HTERT RPE-1 (cell line): ENCODE data around the gene BAIAP3.
"Not testable (repeated sequence)": the region's sequence is repeated elsewhere in the genome, so short reads cannot be mapped to it uniquely, and the experiment has no call there.

Experiments
- in situ Hi-C: fragments of 300-500 bp; cut with MboI; formaldehyde crosslinking; loops from 4 replicates; pipeline ENCODE4 v1.14.3; 2020; ENCODE audit warnings: low sequenced_read_pairs

The BAIAP3 gene

DNA sequence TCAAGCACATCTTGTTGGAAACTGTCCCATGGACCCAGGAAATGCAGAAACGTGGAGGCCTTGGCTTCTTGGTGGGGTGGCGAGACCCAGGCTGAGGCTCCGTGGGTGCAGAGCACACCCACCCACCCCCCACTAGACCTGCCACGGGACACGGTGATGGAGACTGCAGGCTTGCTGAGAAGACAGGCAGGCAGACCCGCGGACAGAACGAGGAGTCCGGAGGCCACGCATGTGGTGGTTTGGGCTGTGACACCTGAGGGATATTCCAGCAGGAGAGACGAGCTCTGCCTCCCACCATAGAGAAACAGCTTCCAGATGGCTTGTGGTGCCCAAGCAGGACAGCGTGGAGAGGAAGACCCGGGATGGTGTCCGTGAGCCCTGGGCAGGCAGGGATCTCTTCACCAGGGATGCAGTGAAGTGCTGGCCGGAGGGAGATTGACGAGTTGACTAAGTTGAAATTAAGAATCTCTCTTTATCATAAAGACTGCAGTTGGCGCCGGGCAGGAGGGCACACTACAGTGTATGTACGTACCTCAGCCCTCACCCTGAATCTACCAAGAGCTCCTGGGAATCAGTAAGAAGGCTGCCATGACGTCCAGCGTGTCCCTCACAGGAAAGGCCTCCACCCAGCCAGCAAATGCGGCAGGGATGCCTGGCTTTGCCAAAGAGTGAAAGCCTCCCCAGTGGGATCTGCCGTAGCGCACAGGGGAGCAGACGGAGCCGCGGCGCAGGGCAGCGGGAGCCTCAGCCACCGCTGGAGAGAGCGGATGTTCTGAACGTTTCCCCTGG is 15.8 kb upstream of the BAIAP3 start:
- in situ Hi-C loops = no loop called here

DNA sequence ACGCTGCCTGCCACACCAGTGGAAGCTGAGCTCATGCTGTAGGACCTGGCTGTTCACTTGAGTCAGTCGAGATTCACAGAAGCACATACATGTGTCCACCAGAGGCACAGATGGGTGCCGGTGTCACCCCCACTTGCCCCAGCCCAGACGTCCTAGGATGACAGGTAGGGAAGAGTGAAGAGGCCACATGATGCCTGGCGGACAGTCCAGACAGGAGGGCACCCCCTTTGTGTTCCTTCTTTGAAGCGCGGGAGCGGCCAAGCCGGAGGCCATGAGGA is 15.2 kb upstream of the BAIAP3 start:
- in situ Hi-C loops = no loop called here

DNA sequence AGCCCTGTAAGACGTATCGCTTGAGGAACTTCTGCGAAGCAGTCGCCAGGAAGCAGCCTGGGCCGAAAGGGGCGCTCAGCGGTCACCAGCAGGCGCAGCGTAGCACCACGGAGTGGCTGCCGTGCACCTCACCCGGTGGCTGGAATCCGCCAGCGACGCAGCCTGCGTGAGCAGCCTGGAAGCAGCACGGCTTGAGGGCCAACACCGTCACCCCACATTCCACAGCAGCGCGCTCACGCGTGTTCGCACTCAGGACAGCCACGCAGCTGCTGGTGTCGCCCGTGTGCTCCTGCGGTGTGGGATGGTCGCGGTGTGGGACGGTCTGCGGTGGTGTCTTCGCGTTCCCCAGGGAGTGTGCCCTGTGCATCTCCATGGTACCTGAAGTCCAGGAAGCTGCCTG is 14.4 kb upstream of the BAIAP3 start:
- in situ Hi-C loops = no loop called here

DNA sequence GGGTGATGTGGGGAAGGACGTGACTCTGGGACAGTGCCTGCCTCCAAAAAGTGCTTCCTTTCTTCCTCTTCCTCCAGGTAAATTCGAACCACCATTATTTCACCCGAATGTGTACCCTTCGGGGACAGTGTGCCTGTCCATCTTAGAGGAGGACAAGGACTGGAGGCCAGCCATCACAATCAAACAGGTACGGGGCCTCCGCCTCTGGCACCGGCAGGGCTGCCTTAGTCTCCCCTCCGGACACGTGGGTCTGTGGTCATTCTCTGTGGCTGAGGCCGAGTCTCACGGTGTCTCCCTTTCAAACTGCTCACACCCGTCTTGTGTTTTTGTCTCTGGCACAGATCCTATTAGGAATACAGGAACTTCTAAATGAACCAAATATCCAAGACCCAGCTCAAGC is 13.3 kb upstream of the BAIAP3 start:
- in situ Hi-C loops = no loop called here

DNA sequence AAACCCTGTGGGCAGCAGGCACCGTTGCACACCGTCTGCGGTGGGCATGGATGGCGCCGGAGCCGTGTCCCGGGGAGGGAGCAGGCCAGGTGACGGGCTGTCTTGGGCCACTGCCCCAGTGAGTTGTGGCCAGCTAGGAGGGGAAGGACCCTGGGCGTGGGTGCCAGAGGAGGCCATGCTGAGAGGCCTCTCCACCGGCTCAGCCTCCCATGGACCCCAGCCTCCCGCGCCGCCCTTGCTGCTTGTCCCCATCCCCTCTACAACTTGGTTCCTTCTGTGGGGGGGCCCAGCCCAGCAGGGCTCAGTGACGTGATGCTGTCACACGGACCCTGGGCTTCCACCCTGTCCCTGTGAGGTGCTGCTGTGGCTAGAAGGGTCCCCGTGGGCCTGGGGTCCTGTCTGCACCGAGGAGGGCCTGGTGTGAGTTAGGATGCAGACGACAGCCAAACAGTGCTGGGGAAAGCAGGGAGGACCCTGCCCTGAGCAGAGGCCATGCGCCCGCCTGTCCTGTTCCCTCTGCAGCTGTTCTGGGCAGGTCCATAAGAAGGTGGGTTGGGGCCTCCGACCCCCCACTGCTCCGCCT is 12.7 kb upstream of the BAIAP3 start:
- in situ Hi-C loops = no loop called here

DNA sequence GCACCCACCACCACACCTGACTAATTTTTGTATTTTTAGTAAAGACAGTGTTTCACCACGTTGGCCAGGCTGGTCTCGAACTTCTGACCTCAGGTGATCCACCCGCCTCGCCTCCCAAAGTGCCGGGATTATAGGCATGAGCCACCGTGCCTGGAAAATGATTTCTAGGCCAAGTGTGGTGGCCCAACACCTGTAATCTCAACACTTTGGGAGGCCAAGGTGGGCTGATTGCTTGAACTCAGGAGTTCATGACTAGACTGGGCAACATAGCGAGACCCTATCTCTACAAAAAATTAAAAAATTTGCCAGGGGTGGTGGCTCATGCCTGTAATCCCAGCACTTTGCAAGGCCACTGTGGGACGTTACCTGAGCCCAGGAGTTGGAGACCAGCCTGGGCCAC is 11.0 kb upstream of the BAIAP3 start:
- in situ Hi-C loops = no loop called here

DNA sequence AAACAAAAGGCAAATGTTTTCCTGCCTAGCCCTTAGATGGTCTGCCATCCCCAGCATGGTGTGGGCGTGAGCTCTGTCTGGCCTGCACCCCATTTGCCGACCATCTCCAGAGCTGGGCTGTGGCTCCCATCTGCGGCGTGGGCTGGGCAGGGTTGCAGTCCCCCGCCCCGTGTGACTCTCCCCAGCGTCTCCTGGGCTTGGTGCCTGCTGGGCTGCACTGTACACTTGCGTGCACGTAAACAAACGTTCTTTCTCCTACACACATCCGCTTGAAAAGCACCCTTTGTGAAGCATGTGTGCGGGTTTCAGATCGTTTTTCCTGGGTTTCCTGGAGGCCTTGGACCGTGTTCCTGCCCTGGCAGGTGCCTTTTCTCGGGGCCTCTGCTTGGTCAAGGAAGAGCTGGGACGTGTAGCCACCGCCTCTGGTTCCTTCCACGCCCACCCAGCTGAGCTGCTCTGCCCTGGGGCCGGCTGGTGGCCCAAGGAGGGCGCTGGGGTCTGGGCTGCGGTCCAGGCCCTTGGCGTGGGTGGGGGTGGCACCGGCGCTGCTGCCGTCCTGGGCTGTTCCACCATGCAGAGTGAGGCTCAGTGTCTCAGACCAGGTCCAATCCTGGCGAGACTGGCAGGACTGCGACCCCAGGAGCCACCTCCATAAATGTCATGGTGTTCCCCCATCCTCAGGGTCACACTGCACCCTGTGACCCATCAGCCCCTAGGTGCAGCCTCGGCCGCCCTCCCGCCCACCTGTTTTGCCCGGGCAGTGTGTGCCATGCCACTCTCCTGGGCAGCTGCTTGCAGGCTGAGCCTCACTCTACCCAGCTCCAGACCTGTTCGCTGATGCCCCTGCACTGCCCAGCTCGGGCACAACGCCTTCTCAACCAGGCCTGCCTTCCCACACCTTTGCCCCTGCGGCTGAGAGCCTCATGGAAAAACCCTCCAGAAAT is 9.9 kb upstream of the BAIAP3 start:
- in situ Hi-C loops = no loop called here

DNA sequence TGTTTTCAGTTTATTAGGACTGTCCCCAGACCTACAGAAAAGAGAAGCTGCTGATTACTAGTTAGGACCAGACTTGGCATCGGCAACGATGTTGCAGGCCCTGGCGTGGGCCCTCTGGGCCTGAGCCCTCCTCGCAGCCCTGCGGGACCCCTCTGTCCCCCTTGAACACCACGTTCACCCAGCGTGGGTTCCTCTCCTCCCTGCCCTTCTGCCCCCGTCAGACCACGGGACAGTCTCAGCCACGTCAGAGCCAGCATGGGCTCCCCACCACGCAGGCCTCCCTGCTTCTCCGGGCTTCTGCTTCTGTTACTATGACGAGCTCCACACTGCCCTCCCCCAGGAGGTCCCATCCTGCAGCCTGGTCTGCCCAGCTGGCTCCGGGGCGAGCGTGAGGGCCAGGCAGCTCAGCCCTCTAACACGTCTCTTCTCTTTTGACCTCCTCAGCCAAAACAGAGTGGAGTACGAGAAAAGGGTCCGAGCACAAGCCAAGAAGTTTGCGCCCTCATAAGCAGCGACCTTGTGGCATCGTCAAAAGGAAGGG is 9.1 kb upstream of the BAIAP3 start:
- in situ Hi-C loops = no loop called here

DNA sequence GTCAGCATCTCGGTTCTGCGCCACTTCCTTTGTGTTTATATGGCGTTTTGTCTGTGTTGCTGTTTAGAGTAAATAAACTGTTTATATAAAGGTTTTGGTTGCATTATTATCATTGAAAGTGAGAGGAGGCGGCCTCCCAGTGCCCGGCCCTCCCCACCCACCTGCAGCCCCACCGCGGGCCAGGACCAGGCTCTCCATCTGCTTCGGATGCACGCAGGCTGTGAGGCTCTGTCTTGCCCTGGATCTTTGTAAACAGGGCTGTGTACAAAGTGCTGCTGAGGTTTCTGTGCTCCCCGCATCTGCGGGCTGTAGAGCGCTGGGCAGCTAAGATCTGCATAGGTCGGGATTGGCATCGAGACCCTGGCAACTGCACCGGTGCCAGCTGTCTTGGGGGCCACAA is 8.2 kb upstream of the BAIAP3 start:
- in situ Hi-C loops = no loop called here

DNA sequence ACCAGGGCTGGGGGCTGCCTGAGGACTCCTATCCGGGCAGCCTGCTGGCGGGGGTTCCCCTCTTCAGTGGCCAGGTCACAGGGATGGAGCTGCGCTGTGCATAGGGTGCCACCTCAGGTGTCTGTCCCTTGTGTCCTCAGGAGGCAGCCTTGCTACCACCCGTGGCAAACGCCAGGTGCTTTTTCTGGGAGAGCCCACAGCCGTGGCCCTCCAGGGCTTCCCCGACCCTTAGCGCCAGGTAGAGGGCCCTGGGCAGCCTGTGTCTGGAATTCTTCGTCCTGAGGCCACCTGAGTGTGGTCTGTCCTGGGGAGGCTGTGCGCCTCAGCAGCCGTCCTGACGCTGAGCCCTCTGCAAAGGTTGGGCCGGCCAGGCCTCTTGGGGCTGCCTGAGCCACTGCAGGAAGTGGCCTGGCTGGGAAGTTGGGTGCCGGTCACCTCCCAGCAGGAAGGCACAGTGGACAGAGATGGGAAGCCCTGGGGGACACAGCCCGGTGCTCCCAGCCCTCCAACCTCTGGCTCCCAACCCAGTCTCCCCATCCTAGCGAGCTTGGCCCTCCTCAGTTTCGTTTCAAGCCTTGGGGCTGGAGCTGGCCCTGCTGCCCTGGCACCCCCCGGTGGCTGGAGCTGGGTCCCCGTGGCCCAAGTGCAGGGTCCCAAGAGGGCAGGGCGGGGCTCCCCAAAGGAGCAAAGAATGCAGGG is 7.6 kb upstream of the BAIAP3 start:
- in situ Hi-C loops = no loop called here

DNA sequence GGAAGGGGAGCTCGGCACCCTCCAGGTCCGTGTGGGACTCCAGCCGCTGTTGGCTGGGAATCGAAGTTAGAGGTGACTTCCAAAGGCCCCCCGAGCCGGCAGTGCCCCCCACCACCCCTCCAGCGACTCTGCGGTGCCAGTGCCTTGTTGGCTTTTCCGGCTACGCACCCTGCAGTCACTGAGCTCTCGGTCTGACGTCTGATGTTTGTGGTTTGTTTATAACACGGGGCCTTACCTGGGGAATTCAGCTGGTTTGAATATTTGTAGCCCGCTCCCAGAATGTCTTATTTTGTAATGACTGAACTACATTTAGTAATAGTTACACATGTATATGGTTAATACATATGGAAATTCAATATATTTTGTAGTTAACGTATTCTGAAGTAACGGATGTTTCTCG is 7.1 kb upstream of the BAIAP3 start:
- in situ Hi-C loops = no loop called here

DNA sequence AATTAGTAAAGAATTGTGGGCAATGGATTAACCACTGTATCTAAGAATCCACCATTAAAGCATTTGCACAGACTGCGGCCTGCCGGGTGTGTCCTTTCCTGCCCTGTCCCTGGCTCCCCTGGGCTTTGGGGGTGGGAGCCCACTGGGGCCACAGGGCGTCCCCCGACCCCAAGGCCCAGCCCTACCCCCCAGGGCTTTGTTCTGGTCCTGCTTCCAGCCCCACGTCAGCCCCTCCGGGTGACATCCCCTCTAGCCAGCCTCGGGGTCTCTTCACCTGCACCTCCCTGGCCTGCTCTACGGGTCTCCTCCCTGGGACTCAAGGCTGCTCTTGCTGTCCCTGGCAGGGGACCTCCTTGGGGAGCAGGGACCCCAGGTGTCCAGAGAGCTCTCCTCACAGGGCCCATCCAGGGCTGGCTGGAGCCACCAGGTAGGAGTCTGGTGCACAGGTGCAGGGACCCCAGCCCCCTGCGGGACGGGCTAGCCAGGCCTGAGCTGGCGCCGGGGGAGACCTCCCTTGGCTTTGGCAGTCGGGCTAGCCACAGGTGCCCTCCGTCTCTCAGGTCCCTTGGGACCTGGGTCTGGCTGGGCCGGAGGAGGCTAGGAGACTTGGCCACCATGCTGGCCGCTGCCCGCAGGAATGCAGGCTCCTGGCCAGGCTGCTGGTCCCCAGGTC is 6.4 kb upstream of the BAIAP3 start:
- in situ Hi-C loops = no loop called here

DNA sequence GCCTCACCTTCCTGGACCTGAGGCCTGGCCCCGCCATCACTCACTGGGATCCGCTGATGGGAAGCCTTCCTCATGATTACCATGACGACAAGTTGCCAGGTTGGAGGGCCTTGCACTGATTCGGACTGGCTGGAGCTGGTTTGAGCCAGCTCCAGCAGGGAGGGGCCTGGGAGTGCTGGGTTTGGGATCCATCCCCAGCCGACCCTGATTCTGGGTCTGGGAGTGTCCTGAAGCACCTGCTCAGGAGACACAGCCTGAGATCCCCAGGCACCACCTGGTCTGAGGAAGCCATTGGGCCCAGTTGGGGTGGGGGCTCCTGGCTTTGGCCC is 5.9 kb upstream of the BAIAP3 start:
- in situ Hi-C loops = no loop called here

DNA sequence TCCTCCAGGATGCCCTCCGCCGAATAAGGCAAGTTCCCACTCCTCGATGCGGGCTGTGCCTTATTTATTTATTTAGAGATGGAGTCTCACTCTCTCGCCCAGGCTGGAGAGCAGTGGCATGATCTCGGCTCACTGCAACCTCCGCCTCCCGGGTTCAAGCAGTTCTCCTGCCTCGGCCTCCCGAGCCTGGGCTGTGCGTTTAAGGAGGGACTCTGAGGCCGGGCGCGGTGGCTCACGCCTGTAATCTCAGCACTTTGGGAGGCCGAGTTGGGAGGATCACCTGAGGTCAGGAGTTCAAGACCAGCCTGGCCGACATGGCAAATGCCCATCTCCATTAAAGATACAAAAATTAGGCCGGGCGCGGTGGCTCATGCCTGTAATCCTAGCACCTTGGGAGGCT is 5.3 kb upstream of the BAIAP3 start:
- in situ Hi-C loops = not testable (repeated sequence)

DNA sequence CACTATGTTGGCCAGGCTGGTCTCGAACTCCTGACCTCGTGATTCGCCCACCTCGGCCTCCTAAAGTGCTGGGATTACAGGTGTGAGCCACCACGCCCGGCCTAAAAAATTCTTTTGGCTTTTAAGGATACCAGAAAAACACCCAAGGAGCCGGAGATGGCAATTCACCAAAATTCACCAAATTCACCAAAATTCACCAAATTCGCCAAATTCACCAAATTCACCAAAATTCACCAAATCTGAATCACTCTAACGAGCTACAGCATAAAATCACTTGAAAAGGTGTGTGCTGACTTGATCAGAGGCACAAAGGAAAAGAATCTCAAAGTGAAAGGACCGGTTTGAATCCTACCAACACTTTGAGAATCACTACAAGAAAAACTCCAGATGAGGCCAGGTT is 4.5 kb upstream of the BAIAP3 start:
- in situ Hi-C loops = not testable (repeated sequence)

DNA sequence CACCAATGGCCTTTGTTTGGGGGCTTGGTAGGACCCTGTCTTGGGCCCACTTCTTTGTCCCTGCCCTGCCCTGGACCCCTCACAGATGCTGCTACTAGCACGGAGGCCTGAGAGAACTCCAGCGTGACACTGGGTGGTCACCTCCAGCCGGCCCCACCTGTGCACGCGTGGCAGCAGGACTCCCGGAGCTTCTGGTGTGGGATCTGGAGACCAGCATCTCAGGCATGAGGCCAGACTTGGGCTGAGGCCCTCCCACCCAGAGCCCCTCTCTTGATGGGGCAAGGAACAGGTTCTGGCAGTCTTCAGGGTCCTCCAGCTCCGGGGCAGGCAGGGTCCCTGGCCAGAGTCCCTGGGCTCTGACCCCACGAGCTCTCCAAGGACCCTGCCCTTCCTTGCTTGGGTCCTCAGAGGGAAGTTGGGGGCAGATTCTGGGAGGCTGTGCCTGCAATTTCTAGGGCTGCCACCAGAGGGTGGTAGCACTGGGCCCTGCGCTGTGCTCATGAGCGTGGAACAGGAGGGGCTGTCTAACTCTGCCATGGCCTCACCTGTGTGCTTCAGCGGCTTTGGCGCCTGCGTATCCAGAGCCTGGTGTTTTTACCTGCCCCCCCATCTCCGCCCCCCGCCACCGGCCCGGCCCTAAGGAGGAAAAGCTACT is 3.1 kb upstream of the BAIAP3 start:
- in situ Hi-C loops = no loop called here

DNA sequence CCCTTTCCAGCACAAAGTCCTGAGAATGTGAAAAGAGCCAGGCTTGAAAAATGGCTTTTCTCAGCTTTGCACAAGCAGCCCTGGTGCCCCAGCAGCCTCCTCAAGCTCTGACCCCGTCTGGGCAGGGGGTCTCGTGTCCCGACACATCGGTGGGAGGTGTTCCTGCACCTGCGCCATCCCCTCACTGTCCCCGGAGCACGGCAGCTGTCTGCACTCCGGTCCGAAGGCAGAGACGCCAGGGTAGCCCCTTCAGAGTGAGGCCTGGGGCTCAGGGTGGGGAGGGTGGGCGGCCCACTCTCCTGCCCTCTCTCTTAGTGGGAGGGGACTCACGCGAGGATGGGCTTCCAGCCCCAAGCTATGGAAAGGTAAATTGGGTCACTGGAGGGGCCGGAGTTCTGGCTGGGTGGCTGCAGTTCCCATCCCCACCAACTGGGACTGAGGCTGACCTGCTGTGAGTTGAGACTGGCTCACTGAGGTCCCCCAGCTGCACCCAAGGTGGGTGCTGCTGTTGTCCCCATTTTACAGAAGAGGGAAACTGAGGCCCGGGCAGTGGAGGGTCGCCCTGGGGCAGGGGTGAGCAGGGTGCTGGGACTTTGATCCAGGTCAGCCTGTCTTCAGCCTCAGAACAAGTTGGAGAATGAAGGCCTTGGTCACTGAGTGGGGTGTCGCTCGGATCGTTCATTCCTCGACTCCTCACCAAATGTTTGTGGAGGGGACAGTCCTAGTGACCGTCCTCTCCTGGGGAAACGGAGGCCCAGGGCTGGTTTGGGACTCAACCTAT is 2.3 kb upstream of the BAIAP3 start:
- in situ Hi-C loops = no loop called here

DNA sequence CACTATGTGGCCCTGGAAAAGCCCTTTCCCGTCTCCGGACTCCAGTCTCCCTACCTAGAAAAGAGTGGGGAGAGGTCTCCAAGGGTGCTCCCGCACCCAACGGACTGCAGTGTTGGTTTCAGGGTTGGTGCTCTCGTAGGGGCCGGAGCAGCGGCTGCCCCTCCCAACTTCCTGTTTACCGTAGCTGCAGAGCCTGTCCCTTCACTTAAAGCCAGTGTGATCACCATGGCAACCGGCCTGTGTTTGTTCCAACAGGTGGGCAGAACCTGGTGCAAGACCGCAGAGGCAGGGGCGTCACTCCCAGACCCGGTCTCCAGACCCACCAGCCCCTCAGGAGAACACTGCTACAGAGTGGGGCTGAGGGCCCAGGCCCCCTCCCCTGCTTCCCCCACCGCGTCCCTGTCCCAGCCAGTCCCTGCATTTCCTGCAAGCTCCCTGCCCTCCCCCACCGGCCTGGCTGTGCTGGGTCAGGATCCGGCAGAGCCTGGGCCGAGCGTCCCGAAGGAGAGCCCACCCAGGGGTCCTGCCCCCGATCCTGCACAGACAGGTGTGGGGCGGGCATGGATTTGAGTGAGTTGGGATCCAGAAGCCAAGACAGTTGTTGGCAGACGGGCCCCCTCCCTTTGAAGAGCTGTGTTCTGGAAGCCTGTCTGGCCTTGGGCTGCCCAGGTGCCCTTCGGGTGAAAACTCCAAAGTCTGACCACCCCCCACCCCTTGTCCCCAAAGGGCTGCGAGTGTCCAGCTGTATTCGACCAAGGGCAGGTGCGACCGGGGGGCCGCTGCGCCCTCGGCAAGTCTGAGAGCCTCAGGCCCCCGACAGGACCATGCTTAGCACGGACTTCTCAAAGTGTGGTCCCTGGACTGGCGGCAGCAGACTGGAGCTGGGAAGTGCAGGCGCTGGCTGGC is 1.5 kb upstream of the BAIAP3 start:
- in situ Hi-C loops = no loop called here
